Measurements from ENCODE around the gene OBSCN. TPM values are rescaled to one million over a fixed set of nuclear protein-coding genes. Genes with fewer than 3 reads are reported as not detected.

The OBSCN gene
- total and polyA plus RNA-seq, 2 of the 13 experiments (the other 11 are each of a cell fraction or from before 2014, with no cell fraction given), result 0.20 TPM

GRCh38 chr1:228285661-228286504 lies 78.0 kb downstream of the OBSCN start:
- BruUV-seq (replicated peaks), result no TSS peak
- Histone ChIP-seq H3K9ac (ENCODE audit: insufficient read depth, low read depth, low read length) (no peak overlapping the region), H3K9me3 (ENCODE audit: low read length) (no peaks in the 10 kb centered on the region), H4K20me1 (ENCODE audit: insufficient read depth, low read length) (no peaks in the 10 kb centered on the region), H2AFZ (ENCODE audit: low read length) (no peak overlapping the region), H3K4me2 (ENCODE audit: low read depth, low read length) (no peak overlapping the region), H3K36me3 (replicated peaks in 1 of 2; ENCODE audit: control insufficient read depth in 1 of 2, insufficient read depth in 2 of 2, low read length in 2 of 2) (no peaks in the 10 kb centered on the region), H3K27me3 (ENCODE audit: control insufficient read depth in 1 of 2, insufficient read depth in 2 of 2, low read length in 2 of 2) (peaks cover 7 to 59% of the 10 kb centered on the region in 2 experiments), H3K4me3 (replicated peaks in 1 of 3; ENCODE audit: insufficient read depth in 1 of 3, low read depth in 2 of 3, low read length in 3 of 3) (no peak overlapping the region), H3K4me1 (ENCODE audit: insufficient read depth, low read length) (no peaks in the 10 kb centered on the region), H3K27ac (ENCODE audit: extremely low read length, insufficient read depth, low read length) (no peak overlapping the region), H3K79me2 (ENCODE audit: insufficient read depth, low read length) (no peaks in the 10 kb centered on the region)
- intact Hi-C loops (cut with micrococcal nuclease; ENCODE audit: unreplicated experiment) (no loop called here), in situ Hi-C loops (cut with HindIII; ENCODE audit: extremely low pct_ligation_motif_present, low pct_unique_long_range_greater_than_20kb) (no loop called here)
- DNase-seq (ENCODE audit: low spot score), result no peak
- CTCF ChIA-PET (ENCODE audit: low intra/inter-chr PET ratio, low total read pairs), result no interaction called here
- WGBS (ENCODE audit: low lambda C conversion rate), result 67% methylated on average over 3 of the region's 26 CpGs
- no peak for ATAC-seq
- POLR2A ChIA-PET, result no interaction called here
- TF ChIP-seq DDIT3 (CRISPR knock-in tag; IDR thresholded peaks at IDR 0.05), result no peak
- TF ChIP-seq ZFP91 (CRISPR knock-in tag; IDR thresholded peaks at IDR 0.05; ENCODE audit: borderline replicate concordance), result no peak
- no peak for TF ChIP-seq HNF1B (CRISPR knock-in tag; IDR thresholded peaks at IDR 0.05)
- no peak for TF ChIP-seq HCFC1 (IDR thresholded peaks at IDR 0.05; ENCODE audit: low read depth, low read length)
- TF ChIP-seq KDM4B (CRISPR knock-in tag; IDR thresholded peaks at IDR 0.05), result no peak
- no peak for TF ChIP-seq DR1 (CRISPR knock-in tag; IDR thresholded peaks at IDR 0.05)
- no peak for TF ChIP-seq TOE1 (CRISPR knock-in tag; IDR thresholded peaks at IDR 0.05)
- no peak for TF ChIP-seq ARNTL (CRISPR knock-in tag; IDR thresholded peaks at IDR 0.05)
- no peak for FAIRE-seq
